Skeletal muscle satellite cell (primary cell): ENCODE measurements around the gene CARD6. TPM values are rescaled to one million over a fixed set of nuclear protein-coding genes. Genes with fewer than 3 reads are reported as not detected.
A peak's percentile ranks its signal among the peaks of the same experiment; 100 is the strongest.
"Not testable (repeated sequence)": the region's sequence is repeated elsewhere in the genome, so short reads cannot be mapped to it uniquely, and the experiment has no call there.

Source experiments
- H3K27me3 ChIP-seq: 2 replicates; pipeline ENCODE4 v1.7.0; 2013; ENCODE audit warnings: low read length; ENCODE audit not compliant: control insufficient read depth, insufficient read depth
- H3K36me3 ChIP-seq: 2 replicates; pipeline ENCODE4 v1.7.0; 2013; ENCODE audit warnings: mild to moderate bottlenecking, control low read depth, low read length; ENCODE audit not compliant: insufficient read depth
- H3K4me1 ChIP-seq: 2 replicates; pipeline ENCODE4 v1.7.0; 2013; ENCODE audit warnings: low read length; ENCODE audit not compliant: control insufficient read depth, insufficient read depth
- H3K4me2 ChIP-seq: 2 replicates; pipeline ENCODE4 v1.7.0; 2013; ENCODE audit warnings: mild to moderate bottlenecking, low read length
- H3K4me3 ChIP-seq: 2 replicates; pipeline ENCODE4 v1.7.0; 2013; ENCODE audit warnings: low read length
- H3K9ac ChIP-seq: 2 replicates; pipeline ENCODE4 v1.7.0; 2013; ENCODE audit warnings: mild to moderate bottlenecking, low read depth, low read length, moderate library complexity
- H3K9me3 ChIP-seq: replicated peaks from 2 replicates; pipeline ENCODE4 v1.7.0; 2013; ENCODE audit warnings: mild to moderate bottlenecking, control low read depth, low read length
- total RNA-seq: library from RNA; depleted of rRNA; stranded (reverse); fragments of >200 nt; gene quantifications from 2 replicates; pipeline ENCODE4 v1.2.3, GENCODE V29; 2012; rRNA removed

CARD6 gene, protein sequence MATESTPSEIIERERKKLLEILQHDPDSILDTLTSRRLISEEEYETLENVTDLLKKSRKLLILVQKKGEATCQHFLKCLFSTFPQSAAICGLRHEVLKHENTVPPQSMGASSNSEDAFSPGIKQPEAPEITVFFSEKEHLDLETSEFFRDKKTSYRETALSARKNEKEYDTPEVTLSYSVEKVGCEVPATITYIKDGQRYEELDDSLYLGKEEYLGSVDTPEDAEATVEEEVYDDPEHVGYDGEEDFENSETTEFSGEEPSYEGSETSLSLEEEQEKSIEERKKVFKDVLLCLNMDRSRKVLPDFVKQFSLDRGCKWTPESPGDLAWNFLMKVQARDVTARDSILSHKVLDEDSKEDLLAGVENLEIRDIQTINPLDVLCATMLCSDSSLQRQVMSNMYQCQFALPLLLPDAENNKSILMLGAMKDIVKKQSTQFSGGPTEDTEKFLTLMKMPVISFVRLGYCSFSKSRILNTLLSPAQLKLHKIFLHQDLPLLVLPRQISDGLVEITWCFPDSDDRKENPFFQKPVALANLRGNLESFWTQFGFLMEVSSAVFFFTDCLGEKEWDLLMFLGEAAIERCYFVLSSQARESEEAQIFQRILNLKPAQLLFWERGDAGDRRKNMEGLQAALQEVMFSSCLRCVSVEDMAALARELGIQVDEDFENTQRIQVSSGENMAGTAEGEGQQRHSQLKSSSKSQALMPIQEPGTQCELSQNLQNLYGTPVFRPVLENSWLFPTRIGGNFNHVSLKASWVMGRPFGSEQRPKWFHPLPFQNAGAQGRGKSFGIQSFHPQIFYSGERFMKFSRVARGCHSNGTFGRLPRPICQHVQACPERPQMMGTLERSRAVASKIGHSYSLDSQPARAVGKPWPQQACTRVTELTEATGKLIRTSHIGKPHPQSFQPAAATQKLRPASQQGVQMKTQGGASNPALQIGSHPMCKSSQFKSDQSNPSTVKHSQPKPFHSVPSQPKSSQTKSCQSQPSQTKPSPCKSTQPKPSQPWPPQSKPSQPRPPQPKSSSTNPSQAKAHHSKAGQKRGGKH
- total RNA-seq: 10.6 and 15.3 TPM in 2 replicates

DNA sequence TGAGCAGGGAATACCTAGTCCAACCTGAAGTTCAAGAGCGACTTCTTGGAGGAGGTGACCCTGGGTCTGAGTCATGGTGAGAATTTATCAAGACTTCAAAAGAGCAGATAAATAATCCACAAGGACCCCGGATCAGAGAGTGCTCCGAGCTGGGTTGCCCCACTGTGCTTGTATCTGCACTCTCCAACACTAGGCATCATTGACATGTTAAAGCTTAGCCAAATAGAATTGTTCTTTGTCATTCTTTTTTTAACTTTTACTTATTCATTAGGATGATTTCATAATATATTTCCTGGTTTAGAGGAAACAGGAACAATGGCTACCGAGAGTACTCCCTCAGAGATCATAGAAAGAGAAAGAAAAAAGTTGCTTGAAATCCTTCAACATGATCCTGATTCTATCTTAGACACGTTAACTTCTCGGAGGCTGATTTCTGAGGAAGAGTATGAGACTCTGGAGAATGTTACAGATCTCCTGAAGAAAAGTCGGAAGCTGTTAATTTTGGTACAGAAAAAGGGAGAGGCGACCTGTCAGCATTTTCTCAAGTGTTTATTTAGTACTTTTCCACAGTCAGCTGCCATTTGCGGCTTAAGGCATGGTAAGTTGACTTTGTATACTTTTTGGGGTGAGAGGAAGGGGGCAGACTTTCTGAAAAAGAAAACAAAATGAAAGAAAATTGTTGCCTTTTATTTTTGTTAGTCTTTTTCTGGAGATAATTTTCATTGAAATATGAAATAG lies at the start of gene CARD6:
TSS of gene CARD6 (plus strand) at position 300 of the 738 bp plus-strand sequence. CDS start at position 316, 16 bp downstream.
- Histone ChIP-seq H3K36me3 (no peaks in the 10 kb centered on the region), H3K4me3 (peak within 1 kb of the TSS; percentile 55), H3K9me3 (no peaks in the 10 kb centered on the region), H3K4me2 (peak within 1 kb of the TSS; percentile 61), H3K4me1 (peaks cover 10% of the 10 kb centered on the region), H3K9ac (peak within 1 kb of the TSS; percentile 68), H3K27me3 (no peaks in the 10 kb centered on the region)

DNA sequence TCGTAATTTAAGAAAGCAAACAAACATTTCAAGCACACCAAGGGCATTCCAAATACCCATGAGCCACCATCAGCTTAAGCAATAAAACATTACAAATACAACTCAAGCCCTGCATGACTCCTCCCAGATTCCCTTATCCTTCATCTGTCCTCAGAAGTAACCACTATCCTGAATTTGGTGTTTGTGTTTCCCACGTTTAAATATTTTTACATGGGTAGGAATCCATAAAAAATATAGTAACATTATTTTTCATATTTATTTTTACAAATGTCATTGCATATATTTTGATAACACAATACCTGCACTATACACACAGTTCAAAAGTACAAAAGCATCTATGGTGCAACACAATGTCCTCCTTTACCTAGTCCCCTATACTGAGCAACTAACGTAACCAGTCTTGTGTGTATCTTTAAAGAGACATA lies 49.4 kb upstream of the CARD6 start:
- peak overlapping the region; percentile 65 for H3K4me2 ChIP-seq
- H3K27me3 ChIP-seq: no peaks in the 10 kb centered on the region
- peaks cover 9% of the 10 kb centered on the region for H3K36me3 ChIP-seq
- peak overlapping the region; percentile 1 for H3K9ac ChIP-seq
- H3K9me3 ChIP-seq: no peaks in the 10 kb centered on the region
- H3K4me3 ChIP-seq: no peak overlapping the region
- H3K4me1 ChIP-seq: peaks cover 22% of the 10 kb centered on the region

DNA sequence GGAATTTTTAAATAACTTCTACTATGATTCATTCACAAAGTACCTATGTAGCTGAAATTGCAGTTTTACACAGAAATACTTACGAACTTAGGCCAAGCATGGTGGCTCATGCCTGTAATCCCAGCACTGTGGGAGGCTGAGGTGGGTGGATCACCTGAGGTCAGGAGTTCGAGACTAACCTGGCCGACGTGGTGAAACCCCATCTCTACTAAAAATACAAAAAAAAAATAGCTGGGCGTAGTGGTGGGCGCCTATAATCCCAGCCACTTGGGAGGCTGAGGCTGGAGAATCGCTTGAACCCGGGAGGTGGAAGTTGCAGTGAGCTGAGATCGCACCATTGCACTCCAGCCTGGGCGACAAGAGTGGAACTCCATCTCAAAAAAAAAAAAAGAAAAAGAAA lies 48.5 kb upstream of the CARD6 start:
- H3K4me3 ChIP-seq, H3K9ac ChIP-seq, H3K27me3 ChIP-seq, H3K4me2 ChIP-seq, H3K36me3 ChIP-seq, H3K9me3 ChIP-seq: not testable (repeated sequence)
- H3K4me1 ChIP-seq: peaks cover 22% of the 10 kb centered on the region

DNA sequence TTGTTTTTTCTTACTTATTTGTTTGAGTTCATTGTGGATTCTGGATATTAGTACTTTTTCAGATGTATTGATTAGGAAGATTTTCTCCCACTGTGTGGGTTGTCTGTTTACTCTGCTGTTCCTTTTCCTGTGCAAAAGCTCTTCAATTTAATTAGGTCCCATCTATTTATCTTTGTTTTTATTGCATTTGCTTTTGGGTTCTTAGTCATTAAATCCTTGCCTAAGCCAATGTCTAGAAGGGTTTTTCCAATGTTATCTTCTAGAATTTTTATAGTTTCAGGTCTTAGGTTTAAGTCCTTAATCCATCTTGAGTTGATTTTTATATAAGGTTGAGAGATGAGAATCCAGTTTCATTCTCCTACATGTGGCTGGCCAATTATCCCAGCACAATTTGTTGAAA lies 46.8 kb upstream of the CARD6 start:
- H3K36me3 ChIP-seq, H3K9ac ChIP-seq, H3K9me3 ChIP-seq, H3K4me3 ChIP-seq, H3K27me3 ChIP-seq, H3K4me2 ChIP-seq: not testable (repeated sequence)
- H3K4me1 ChIP-seq: peaks cover 24% of the 10 kb centered on the region

DNA sequence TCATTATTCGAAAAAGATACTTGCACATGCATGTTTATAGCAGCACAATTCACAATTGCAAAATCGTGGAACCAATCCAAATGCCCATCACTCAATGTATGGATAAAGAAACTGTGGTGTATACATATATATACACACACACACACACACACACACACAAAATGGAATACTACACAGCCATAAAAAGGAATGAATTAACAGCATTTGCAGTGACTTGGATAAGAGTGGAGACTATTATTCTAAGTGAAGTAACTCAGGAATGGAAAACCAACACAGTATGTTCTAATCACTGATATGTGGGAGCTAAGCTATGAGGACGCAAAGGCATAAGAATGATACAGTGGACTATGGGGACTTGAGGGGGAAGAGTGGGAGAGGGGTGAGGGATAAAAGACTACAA lies 46.3 kb upstream of the CARD6 start:
- not testable (repeated sequence) for H3K27me3 ChIP-seq, H3K9me3 ChIP-seq, H3K4me3 ChIP-seq, H3K36me3 ChIP-seq, H3K4me2 ChIP-seq, H3K9ac ChIP-seq
- peaks cover 30% of the 10 kb centered on the region for H3K4me1 ChIP-seq

DNA sequence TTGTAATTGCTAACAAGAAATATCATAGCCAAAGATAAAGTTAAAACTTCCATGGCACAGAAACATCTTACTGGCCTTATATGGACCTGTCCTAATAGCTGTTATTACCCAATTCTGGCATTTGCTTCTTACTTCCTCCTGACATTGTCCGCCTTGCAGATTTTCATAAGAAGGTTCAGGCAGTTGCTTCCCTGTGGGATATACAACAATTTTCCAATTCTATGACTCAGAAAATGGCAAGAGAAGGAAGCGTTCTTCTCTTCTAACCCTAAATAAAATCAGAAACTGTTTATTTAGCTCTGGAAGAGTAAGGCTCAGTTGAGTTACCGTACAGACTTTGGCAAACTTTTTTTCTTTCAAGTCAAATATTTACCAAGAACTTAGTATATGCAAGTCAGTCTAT lies 44.7 kb upstream of the CARD6 start:
- H3K4me1 ChIP-seq: peaks cover 24% of the 10 kb centered on the region
- no peaks in the 10 kb centered on the region for H3K9me3 ChIP-seq
- H3K4me2 ChIP-seq: peak overlapping the region; percentile 89
- H3K4me3 ChIP-seq: peak overlapping the region; percentile 100
- no peaks in the 10 kb centered on the region for H3K27me3 ChIP-seq
- peak overlapping the region; percentile 92 for H3K9ac ChIP-seq
- no peaks in the 10 kb centered on the region for H3K36me3 ChIP-seq

DNA sequence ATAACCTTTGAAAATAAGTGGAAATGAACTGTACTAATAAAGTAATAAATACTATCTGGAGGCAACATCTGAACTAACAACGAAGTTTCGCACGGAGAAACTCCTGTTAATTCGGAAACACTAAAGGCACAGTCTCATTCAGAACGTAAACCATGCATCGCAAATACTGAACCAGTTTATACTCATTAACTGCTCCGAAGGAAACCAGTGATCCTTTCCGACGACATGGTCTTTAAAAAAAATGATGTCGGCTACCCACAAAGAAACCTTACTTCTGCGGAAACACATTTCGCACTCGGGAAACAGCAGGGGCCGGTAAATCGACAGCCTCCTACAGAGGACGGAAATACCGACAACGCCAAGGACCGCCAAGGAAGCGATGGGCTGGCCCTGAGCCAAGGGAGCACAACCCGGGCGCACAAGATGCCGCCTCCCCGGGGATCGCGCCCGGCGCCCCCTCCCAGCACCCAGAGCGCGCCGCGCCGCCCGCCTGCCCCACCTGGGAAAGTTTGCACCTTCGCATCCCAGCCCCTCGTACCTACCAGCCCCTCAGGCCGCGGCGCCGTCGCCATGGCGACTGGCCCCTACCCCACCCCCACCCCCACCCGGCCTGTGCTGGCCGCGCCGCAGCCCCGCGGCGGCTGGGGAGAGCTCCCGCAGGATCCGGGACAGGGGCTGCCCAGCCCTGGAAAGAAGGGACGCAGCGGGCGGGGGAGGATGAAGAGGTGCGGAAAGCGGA lies 43.7 kb upstream of the CARD6 start:
- no peaks in the 10 kb centered on the region for H3K36me3 ChIP-seq
- H3K9me3 ChIP-seq: no peaks in the 10 kb centered on the region
- H3K9ac ChIP-seq: peak overlapping the region; percentile 92
- peaks cover 18% of the 10 kb centered on the region for H3K4me1 ChIP-seq
- peak overlapping the region; percentile 89 for H3K4me2 ChIP-seq
- H3K4me3 ChIP-seq: peak overlapping the region; percentile 100
- H3K27me3 ChIP-seq: no peaks in the 10 kb centered on the region

DNA sequence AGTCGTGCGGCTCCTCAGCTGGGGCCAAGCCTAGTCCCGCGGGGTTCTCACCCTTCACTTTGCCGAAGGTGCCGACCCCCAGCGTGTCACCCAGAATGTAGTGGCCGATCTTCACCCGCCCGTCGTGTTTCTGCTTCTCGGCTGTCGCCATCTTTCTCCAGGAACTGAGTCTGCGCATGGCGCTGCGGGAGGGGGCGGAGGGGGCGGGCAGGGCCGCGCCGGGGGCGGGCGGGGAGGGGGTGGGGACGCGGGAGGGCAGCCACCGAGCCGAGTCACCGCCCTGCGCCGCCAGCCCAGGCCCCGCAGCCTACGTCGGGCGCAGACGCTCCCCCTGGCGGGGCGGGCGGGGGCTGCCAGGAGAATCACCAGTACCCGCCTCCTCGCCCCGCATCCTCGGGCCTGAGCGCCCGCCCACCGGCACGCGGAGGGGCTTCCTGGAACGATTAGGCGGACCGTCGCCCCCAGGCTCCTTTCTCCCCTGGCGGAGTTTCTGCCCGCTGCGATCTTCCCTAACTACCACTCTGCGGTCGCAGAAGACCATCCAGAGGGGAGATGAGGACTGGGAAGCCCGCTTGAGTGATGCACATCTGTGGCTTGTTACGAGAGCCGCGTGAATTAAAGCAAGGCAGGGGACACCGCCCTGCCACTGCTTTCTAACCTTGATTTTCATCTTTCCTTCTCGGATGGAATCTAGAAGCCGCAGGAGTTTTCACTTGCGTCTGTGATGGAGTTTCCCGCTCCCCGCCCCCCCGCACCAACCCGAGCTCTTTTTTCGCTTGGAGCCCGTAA lies 43.0 kb upstream of the CARD6 start, which contains the start of gene PRKAA1:
TSS of gene PRKAA1 (minus strand) at position 363 of the 789 bp plus-strand sequence. CDS start at position 178, 185 bp downstream.
- Histone ChIP-seq H3K4me3 (peak within 1 kb of the TSS; percentile 100), H3K36me3 (no peaks in the 10 kb centered on the region), H3K4me2 (peak within 1 kb of the TSS; percentile 99), H3K27me3 (no peaks in the 10 kb centered on the region), H3K4me1 (peaks cover 18% of the 10 kb centered on the region), H3K9me3 (no peaks in the 10 kb centered on the region), H3K9ac (peak within 1 kb of the TSS; percentile 92)

DNA sequence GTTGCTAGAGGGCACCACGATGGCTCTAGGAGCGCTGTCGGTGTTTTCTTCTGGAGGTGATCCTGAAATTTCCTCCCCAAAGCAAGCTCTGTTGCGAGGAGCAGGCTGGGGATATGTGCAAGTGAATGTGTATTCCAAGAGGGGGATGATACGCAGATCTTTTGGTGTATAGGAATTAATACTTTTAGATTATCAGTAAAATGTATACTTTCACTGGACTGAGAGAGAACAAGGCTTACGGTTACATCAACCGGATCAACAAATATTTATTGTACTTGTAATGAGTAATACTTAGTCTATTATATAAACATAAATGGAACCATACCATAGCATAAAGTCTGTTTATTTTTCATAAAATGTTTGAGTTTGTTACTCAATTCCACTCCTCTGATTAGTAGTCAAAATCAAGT lies 42.4 kb upstream of the CARD6 start:
- H3K4me3 ChIP-seq: peak overlapping the region; percentile 100
- H3K9me3 ChIP-seq: no peaks in the 10 kb centered on the region
- H3K27me3 ChIP-seq: no peaks in the 10 kb centered on the region
- peak overlapping the region; percentile 99 for H3K4me2 ChIP-seq
- H3K4me1 ChIP-seq: peaks cover 18% of the 10 kb centered on the region
- H3K36me3 ChIP-seq: no peaks in the 10 kb centered on the region
- peak overlapping the region; percentile 87 for H3K9ac ChIP-seq

DNA sequence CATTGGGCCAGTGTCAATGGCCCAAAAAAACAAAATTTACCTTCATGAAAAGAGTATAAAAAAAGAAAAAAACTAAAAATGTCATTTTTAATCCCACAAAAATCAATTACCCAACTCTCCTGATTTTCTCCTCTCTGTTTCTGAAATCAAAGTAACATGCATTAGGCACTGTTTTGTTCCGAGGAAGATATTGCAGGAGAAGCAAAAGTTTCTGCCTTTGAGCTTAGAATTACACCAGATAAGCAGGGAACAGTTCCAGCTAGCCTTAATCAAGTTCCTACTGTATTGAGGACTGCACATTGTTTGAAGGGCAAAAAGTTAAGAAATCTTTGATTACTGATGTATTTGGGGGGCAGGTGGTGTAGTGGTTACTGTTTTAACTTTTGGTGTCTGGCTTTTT lies 41.9 kb upstream of the CARD6 start:
- Histone ChIP-seq H3K9ac (peak overlapping the region; percentile 87), H3K4me2 (peak overlapping the region; percentile 99), H3K9me3 (no peaks in the 10 kb centered on the region), H3K4me3 (peak overlapping the region; percentile 100), H3K4me1 (peaks cover 18% of the 10 kb centered on the region), H3K36me3 (no peaks in the 10 kb centered on the region), H3K27me3 (no peaks in the 10 kb centered on the region)
